Eye (tissue), 1 donor: Measurements from ENCODE around the gene EWSR1.

Experiments used
- DNase-seq: peaks from one replicate; pipeline ENCODE4 v3.0.0-alpha.2; 2015

EWSR1 gene

GRCh38 chr22:29251981-29252911 lies 15.8 kb upstream of the EWSR1 start:
- no peak for DNase-seq

- DNase-seq = no peak
Observed at GRCh38 chr22:29253561-29254285, 14.3 kb upstream of the EWSR1 start.

- DNase-seq = no peak
Observed at GRCh38 chr22:29254286-29254660, 13.8 kb upstream of the EWSR1 start.

DNA sequence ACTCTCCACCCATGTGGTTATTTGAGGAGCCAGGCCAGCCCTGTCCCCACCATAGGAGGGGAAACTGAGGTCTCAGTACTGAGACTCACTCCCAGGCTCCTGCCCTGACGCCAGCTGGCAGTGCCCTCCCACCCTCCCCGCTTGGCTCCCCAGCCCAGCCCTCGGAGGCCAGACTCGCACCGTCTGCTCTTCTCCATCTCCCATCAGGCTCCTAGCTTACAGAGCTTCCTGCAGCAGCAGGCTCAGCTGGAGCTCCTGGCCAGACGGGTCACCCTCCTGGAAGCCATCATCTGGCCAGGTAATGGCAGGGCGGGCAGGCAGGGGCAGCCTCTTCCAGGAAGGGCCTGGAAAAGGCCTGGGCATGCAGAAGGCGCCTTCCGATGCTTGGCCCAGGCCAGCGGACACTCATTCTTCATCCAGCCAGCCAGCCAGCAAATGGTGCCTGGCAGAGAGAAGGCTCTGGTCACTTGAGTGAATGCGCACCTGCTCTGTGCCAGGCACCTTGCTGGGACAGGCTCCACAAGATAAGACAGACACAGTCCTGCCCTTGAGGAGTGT lies 12.9 kb upstream of the EWSR1 start:
- no peak for DNase-seq

DNA sequence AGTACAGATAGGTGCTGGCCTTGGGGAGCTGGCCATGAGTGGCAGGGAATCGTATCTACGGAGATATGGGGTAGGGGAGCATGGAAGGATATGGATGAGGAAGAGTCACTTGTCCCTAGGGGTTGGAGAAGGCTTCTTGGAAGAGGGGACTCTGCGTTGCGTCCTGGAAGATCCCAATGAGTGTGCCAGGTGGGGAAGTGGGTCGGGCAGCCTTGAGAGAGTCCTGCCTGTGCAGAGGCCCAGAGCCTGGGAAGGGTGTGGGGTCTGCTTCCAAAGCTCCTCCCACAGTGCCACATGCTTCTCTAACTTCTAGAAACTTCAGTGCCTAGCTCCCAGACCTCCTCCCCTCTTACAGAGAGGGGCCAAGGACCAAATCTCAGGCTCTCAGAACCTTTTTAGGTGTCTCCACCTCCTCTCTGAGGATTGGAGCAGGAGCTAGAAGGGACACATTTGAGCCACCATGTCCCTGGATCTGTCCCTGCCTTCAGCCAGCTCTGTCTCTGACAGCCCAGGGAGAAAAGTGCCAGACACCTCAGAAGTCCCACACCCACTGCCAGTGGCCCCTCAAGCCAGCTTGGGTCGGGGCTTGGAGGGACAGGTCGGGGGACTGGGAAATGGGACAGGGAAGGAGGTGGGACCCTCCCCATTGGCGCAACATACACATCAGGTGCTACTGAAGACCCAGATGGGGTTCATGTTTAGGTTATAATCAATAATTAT lies 11.3 kb upstream of the EWSR1 start:
- no peak for DNase-seq

DNA sequence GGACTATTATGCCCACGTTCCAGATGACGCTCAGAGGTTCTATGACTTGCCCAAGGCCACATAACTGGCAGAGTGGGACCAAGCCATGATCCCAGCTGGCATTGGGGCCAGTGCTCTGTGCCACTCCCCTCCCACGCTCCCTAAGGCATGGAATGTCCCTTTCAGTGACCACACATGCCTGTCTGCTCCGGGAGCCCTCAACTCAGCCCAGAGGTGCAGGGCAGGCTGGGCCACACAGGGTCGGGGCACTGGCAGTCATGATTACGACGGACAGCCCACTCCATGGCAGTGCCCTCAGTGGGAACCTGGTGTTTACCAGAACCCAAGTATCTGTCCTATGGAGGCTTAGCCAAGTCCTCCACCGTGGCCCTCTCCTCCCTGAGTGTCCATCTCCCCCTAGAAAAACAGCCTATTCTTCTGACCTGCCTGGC lies 10.3 kb upstream of the EWSR1 start:
- no peak for DNase-seq

GRCh38 chr22:29258407-29259252 lies 9.4 kb upstream of the EWSR1 start:
- no peak for DNase-seq

- no peak for DNase-seq
Observed at GRCh38 chr22:29259253-29259899, 8.7 kb upstream of the EWSR1 start.

GRCh38 chr22:29260031-29260560 lies 8.0 kb upstream of the EWSR1 start:
- no peak for DNase-seq

DNA sequence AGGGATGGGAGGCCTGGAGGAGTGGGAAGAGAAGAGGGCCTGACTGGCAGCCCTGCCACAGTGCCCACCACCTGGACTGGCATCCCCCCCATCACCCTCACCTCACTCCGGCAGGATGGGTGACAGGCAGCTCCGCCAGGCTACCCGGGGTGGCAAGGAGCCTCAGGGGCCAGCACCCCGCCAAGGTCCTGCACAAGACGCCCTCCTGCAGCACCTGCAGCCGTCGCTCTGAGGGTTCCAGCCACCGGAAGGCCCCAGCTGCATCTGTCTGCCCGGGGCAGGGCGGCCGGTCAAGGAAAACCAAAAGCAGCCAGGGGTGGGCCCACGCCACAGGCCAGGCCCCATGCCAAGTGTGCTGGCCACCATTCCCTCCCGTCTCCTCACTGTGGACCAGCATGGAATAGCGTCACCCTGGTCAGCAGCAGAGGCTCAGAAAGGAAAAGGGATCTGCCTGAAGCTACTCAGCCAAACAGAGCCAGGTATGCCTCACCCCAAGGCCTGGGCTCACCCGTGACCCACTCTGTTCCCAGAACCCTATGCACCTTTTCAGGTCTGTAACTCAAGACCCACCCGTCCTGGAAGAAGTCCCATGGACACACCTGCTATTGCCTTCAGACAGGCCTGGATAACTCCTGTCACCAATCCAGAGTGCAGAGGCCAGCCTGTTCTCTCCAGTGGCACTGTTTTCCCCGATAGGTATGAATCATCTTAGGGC lies 7.3 kb upstream of the EWSR1 start:
- DNase-seq = no peak

DNA sequence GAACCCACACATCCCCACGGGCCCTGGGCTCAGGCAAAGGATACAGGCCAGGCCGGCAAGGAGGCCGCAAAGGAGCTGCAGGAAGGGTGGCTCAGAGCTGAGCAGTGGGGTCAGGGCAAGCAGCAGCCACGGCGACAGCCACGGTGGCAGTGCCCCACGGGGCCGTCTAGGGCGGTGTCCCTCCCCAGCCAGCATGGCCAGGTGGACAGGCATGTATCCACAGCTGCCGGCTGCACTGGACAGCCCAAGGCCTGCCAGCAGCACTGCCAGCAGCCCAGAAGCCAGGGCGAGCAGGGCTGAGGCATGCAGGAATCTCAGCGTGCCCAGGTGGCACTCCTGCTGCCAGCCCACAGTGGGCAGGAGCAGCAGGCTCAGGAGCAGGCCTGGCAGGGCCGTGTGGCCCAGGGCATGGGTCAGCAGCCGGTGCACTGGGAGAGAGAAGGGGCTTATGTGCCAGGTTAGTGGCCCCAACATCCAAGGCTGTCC lies 4.2 kb upstream of the EWSR1 start:
- no peak for DNase-seq

- DNase-seq = no peak
Observed at GRCh38 chr22:29265305-29265704, 2.8 kb upstream of the EWSR1 start.

DNA sequence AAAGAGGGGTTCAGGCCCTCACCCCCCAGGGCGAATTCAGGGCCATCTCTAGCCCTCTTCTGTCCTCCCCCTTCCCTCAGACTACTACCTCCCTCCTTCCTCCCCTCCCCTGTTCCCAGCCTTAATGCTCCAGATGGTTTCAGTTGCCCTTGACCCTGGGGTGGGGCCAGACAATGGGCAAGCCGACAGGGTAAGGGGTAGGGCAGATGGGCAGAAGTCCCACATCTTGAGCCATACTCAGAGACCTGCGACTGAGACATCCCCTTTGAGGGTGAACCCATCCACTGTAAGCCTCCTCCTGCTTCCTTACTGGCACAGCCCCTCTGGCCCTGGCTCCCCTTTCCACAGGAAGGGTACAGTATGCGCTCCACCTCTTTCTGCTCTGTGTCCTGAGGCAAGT lies 2.1 kb upstream of the EWSR1 start:
- peak; percentile 20 for DNase-seq

DNA sequence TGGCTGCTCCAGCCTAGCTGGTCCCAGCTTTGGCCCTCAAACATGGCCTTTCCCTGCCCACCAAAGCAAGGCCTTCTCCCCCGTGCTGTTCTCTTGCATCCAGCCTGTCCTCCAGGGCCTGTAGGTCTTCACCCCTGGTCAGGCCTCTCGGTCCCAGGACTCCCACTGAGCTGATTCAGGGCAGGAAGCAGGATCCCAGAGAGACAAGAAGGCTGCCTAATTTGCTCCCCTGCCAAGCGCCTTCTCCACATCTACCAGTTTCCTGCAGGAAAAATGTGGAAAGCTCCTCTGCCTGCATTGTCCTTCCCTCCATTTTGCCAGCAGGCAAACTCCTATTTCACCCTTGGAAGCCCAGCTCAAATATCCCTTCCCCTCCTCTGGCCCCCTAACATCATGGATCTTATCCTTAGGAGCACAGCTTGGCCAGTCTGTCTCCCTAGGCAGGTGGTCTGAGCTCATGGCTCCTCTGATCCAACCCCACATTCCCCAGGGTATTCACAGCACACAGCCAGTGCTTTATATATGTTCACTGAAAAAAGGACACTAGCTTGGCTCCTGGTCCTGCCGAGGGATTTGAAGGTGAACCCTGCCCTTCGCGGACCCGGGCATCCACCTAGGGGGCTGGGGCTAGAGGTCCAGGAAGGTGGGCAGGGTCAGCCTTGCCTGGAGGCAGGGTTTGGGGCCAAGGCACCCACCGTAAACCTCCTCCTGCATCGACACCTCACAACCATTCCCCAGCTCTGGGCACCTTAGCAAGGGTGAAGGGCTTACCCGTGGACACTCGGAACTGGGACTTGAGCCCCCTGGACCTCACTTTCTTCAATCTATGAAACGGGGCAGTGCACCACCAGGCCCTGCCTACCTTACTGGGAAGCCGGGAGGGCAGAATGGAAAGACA lies 1.3 kb upstream of the EWSR1 start:
- peak; percentile 17 for DNase-seq

DNA sequence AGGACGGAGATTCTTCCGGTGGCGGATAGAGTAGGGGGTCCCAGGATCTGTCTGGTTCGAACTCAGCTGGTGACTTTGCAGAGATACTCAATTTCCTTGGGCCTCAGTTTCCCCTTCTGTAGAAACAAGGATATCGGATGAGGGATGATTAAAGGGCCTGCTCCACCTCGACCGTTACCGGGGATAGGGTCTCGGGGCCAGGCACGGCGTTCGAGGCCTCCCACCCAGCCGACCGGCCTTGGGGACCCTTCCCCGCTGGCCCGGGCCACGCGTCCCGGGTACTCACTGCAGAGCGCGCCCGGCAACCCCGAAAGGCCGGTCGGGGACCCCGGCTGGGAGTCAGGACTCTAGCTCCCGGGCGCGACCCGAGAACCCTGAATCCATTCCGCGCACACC lies 608 bp upstream of the EWSR1 start:
- DNase-seq = no peak

DNA sequence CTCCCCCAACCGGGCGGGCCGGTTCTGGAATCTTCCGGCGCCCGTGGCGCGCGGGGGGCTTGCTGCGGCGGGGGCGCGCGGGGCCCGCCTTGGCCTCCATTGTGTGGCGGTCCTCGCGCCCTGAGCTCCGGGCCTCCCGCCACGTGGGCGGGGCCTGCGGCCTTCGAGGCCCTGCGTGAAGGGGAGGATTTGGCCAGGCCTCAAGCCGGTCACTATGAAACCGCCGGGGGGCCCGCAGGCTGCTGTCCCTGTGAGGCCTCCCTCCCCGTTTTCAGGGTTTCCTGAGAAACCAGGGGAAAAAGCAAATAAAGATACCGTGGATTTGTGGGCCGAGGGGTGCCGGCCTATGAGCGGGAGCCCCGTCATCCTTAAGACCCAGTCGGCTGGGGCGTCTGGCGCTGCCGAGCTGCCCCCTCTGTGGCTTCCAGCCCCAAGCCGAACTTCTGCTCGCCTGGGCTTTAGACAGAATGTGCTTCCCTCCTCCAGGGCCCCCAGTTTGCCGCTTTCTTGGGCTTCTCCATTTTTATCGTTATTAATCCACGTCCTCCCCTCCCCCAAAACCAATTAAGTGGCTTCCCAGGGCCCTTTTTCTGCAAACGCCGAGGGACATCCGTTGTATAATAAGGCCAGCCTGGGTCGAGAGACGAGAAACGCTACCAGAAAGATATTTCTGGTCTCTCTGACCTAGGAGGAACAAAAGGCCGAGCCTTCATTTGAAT lies 602 bp downstream of the EWSR1 start:
- DNase-seq = no peak

GRCh38 chr22:29269230-29269604 lies 1.1 kb downstream of the EWSR1 start:
- no peak for DNase-seq

- no peak for DNase-seq
Observed at GRCh38 chr22:29269731-29270474, 1.8 kb downstream of the EWSR1 start.
